NCI-H1092 treated with DMSO at 0.1 percent for 48 hours (cell line): Measurements from ENCODE around the gene BTBD6.
A peak's percentile ranks its signal among the peaks of the same experiment; 100 is the strongest.

Source experiments
- DNase-seq: peaks from one replicate; lab custom pipeline; 2025; lab: John Stamatoyannopoulos, UW

BTBD6 gene

GRCh38 chr14:105211086-105211757 lies 37.1 kb upstream of the BTBD6 start:
- DNase-seq = no peak

DNA sequence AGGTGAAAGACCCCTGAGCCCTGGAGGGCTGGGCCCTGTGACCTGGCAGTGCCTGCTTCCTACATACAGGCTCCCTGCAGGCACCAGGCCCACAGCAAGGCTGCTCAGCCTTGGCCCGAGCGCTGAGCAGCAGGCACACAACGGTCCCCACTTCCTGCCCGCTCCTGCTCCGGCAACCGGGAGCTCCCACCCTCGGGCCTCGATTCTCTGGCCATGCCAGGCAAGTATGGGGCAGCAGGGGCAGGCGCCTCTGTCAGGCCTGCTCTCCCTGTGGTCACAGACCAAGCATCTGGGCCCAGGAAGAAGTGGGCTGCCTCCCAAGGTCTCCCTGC lies 36.6 kb upstream of the BTBD6 start:
- no peak for DNase-seq

DNA sequence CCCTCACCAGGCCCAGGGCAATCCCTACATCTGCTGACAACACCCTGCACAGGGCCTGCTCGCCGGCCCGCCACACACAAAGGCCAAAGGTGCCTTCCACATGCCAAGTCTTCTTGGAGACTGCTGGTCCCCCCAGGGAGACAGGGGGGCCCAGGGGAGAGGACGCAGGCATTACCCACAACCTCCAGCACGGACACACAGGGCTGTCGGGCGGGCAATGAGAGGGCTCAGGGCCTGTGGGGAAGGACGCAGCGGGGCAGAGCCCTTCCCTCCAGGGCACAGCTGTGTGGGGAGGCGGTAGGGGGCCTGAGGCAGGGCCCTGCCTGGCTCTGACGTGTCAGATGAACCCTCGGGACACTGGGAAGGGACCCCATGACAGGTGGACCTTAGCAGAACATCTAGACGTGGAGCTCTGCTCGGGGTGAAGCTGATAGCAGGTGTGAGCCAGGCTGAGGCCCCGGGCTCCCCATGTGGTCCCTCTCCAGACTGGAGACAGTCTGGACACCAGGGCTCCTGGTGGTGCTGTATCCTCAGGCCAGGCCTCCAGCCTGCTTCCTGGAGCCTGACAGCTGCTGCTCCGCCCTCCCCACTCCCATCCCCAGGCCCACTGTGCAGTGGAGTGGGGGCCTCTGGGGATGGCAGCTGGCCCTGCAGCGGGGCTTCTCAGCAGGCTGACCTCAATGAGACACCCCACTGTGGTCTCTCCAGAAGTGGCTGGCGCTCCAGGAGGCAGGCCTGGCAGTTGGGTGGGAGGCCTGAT lies 35.6 kb upstream of the BTBD6 start:
- DNase-seq = peak; percentile 79

DNA sequence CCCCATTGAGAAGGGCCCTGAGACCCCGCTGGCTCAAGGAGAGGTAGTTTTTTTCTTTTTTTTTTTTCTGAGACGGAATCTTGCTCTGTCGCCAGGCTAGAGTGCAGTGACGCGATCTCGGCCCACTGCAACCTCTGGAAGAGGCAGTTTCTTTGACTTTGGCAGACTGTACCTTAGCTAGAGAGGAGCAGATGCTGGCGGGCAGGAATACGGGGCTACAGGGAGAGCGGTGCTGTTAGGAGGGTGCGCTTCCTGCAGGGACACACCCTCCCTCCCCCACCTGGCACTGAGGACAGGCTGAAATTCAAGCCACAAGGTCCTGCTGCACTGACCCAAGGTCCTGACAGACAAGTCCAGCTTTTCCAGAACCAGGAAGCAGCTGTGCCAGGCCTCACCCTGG lies 35.0 kb upstream of the BTBD6 start:
- peak; percentile 52 for DNase-seq

DNA sequence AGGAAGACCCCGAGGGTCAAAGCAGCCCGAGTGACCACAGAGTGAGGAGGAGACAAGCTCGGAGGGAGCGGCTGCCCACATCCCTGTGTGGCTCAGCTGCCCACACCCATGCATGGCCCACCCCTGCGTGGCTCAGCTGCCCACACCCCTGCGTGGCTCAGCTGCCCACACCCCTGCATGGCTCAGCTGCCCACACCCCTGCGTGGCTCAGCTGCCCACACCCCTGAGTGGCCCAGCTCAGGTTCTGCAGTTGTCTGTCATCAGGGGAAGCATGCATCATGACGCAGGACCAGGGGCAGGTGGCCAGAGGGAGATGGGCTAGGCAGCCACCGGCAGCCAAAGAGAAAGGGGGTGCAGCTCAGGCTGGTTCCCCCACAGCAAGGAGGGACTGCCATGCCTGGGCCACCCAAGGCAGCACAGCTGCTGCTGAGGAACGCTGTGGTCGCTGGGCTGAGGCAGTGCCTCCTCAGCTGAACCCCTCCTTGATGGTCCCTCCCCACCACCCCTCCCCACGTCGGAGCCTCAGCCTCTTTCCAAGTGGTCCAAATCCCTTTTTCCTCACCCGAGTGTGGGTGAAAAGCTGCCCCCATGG lies 33.9 kb upstream of the BTBD6 start:
- DNase-seq = no peak

DNA sequence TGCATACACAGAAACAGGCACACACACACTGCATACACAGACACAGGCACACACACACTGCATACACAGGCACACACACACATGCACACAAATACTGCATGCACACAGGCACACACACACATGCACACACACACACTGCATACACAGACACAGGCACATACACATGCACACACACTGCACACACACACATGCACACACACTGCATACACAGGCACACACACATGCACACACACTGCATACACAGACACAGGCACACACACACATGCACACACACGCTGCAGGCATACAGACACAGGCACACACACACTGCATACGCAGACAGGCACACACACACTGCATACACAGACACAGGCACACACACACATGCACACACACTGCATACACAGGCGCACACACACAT lies 32.7 kb upstream of the BTBD6 start:
- DNase-seq = no peak

DNA sequence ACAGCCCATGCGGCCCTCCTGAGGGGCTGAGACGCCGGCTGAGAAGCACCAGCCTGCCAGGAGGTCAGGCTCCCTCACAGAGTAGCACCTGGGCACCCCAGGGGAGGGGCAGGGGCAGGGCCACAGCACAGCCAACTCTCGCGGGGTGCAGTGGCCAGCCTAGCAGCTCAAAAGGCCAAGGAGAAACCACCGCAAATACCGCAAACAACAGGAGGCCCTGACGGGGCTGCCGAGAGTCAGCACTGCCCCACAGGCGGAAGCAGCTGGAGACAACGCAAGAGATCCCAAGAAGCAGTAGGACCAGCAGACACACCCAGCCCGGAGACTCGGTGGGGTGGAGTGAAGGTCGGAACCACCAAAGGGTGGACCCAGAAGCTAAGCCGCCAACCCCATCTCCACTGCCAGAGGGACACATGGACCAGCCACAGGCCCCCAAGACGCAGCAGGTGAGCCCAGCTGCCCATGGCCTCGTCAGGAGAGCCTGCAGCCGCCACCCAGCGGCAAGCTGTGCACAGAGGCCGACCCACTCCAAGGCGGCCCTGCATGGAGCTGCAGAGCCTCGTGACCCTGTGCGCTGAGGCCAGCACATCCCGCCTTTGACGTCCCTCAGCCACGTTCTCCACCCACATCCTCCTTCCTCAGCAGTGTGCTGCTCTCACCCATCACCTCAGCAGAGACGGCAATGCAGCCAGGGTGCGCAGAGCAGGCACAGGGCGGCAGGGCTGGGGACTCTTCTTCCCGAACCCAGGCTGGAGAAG lies 31.7 kb upstream of the BTBD6 start:
- DNase-seq = no peak

DNA sequence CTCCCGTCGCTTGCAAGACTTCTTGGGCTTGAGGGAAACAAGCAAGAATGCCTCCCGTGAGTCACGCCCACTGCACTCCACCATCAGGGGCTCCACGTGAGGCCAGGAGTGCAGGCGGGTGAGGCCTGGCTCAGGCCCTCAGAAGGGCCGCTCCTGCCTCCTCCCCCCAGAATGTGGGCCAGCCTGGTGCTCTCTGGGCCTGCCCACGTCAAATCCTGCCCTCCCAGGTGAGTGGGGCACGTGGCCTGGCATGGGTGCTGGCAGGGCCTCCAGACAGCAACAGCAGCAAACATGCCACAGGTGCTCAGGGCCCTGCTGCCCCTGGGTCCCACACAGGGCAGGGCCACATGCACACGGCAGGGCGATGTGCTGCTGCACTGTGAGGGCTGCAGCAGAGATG lies 30.6 kb upstream of the BTBD6 start:
- no peak for DNase-seq

DNA sequence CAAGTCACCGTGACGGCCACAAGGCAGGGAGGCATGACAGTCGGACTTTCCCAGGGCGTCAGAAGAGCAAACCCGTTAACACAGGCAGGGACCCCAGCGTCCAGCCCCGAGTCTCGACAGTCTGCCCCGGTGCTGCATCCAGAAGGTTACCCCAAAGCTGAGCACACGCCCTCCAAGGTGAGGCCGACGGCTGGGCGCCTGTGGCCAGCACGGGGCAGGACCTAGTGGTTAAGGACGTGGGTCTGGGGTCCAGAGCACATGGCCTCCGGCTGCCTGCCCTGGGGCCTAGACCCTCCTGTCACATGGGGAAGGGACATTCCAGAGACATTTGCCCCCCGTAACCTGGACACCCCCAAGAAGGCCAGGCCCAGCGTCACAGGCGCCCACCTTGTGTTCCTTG lies 29.7 kb upstream of the BTBD6 start:
- no peak for DNase-seq

DNA sequence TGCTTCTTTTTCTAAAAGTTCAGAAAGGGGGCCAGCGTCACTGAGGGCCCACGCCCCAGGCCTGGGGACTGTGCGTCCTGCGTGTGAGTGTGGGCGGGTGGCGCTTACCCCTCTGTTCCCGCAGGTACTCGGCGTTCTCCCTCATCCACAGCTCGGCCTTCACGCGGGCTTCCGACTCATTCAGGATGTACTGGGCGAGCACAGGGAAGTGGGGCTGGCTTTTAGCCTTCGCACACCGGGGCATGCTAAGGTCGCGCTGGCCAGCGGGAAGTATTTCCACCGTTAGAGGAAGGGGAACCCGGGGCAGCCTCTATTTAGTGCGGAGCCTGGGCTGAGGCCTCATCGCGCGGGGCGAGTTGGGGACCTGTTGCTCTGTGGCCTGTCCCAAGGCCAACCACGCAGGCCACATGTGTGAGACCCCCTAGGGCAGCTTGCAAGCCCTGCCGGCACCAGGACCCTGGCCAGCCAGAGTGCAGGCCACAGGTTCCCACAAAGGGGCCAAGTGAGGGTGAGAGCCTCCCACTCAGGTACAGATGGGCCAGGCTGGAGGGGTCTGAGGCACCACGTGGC lies 29.2 kb upstream of the BTBD6 start:
- no peak for DNase-seq

GRCh38 chr14:105219753-105220152 lies 28.6 kb upstream of the BTBD6 start:
- DNase-seq = no peak

GRCh38 chr14:105220699-105221597 lies 27.4 kb upstream of the BTBD6 start:
- DNase-seq = no peak

GRCh38 chr14:105221598-105222178 lies 26.6 kb upstream of the BTBD6 start:
- DNase-seq = no peak

DNA sequence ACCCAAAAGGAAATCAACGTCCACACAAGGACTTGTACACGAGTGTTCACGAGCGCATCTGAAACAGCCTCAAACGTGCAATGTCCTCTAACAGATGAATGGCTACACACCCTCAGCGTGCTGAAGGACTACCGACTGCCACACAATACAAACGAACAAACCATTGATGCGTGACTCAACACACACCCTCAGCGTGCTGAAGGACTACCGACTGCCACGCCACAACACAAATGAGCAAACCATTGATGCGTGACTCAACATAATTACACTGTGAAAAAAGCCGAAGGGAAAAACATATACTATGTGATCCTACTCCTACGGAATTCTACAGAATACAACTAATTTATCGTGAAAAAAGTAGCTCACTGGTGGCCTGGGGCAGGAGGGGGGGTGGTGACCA lies 25.1 kb upstream of the BTBD6 start:
- no peak for DNase-seq

- no peak for DNase-seq
Measured at GRCh38 chr14:105223770-105224544, 24.4 kb upstream of the BTBD6 start.

GRCh38 chr14:105224845-105225570 lies 23.3 kb upstream of the BTBD6 start:
- DNase-seq = no peak

DNA sequence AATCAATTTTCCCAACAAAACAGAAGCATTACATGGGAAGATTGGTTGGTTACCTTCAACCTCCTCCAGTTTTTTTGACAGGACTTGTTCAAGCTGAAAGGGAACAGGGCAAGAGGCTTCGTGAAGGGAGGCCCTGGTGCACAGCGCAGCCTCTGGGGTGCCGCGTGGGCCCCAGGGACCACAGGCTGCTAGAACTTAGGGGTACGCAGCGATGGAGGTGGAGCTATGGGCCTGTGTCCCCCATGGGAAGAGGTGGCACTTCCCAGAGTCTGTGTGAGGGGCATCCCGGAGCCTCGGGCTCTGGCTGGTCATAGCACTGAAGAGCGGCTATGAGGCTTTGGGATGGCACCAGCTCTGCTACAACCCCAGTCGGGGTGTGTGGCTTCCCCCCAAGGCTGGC lies 22.1 kb upstream of the BTBD6 start:
- DNase-seq = no peak

- DNase-seq = no peak
Measured at GRCh38 chr14:105227346-105227745, 21.0 kb upstream of the BTBD6 start.

DNA sequence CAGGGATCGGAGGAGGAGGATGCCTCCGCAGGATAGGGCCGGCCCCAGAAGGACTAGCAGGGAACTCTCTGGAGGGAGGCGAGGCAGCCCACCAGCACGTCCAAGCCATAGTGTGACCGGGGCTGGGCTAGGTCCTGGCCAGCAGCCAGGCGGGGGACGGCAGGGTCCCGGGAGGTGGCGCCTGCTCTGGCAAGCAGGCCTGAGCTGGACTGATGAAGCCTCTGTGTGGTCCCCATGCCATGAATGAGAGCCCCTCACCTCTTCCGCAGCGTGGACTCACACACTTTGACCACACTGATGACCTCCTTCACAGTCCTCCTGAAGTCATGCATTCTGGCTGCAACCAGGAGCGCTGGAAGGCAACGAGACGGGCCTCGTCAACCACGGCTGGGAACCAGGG lies 19.8 kb upstream of the BTBD6 start:
- no peak for DNase-seq
